GM11168 (cell line): Measurements from ENCODE around the gene POLR2E.

ENCODE experiments used
- in situ Hi-C: fragments of 300-500 bp; cut with MboI; formaldehyde crosslinking; loops from one replicate; pipeline ENCODE4 v1.12.0; 2022; ENCODE audit warnings: low sequenced_read_pairs; ENCODE audit not compliant: unreplicated experiment

POLR2E gene

DNA sequence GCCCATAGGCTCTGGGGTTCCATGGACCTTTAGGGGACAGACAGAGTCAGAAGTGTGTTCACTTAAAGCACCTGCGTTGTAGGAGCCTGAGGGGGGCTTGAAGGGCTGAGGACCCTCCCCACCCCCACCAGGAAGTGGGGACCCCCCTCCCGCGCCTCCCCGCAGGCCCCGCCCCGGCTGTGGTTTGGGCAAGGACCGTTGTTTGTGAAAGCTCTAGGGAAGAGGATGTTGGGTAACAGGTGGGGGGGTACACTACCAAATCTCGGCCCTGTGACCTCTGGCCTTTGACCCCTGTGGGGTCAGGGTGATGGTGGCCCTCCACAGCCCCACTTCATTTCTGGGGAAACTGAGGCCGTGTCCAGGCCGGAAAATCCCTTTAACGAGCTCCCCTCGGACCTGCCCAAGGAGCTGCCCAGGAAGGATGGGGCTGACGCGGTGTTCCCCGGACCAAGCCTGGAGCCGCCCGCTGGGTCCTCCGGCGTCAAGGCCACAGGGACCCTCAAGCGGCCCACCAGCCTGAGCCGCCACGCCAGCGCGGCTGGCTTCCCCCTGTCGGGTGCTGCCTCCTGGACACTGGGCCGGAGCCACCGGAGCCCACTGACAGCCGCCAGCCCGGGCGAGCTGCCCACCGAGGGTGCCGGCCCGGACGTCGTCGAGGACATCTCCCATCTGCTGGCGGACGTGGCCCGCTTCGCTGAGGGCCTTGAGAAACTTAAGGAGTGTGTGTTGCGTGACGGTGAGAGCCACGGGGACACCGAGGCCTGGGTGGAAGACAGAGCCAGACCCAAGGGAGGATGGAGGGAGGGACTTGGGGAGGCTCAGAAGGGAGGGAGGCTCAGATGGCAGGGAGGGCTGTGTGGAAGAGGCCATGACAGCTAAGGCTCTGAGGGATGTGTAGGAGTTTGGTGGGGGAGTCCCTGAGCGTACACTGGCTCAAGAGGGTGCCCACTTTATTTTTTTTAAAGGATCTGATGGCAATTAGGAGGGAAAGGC is 26.9 kb downstream of the POLR2E start:
- in situ Hi-C loops, result no loop called here

GRCh38 chr19:1067341-1067957 is 27.7 kb downstream of the POLR2E start:
- in situ Hi-C loops, result no loop called here

GRCh38 chr19:1066748-1067340 is 28.3 kb downstream of the POLR2E start, which contains the start of gene ARHGAP45:
ARHGAP45 (plus strand) TSS chr19:1067167; CDS start chr19:1067406, 239 bp downstream.
- in situ Hi-C loops, result no loop called here

- in situ Hi-C loops, result no loop called here
Measured at GRCh38 chr19:1066251-1066747, 28.9 kb downstream of the POLR2E start.

DNA sequence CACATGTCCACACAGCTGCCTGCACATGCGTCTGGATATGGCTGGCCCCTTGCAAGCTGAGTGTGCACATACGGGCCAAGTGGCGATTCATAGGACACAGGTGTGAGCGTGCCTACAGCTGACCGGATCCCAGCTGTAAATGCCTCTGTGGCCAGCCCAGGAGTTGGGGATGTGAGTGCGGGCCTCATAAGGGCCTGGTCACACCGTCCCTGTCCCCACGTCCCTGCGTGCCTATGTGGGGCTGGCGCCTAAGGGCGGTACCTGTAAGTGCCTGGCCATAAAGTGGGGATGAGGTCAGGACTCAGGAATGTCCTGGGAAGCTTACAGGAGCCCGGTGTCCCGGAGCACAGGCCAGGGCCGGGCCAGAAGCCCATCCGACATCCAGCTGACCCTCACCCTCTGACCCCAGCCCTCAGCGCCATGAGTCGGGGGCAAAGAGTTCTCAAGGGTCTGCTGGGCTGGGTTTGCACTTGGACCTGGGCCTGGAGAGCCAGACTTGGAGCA is 29.5 kb downstream of the POLR2E start:
- in situ Hi-C loops, result no loop called here

GRCh38 chr19:1064661-1065605 is 30.2 kb downstream of the POLR2E start:
- in situ Hi-C loops, result no loop called here

DNA sequence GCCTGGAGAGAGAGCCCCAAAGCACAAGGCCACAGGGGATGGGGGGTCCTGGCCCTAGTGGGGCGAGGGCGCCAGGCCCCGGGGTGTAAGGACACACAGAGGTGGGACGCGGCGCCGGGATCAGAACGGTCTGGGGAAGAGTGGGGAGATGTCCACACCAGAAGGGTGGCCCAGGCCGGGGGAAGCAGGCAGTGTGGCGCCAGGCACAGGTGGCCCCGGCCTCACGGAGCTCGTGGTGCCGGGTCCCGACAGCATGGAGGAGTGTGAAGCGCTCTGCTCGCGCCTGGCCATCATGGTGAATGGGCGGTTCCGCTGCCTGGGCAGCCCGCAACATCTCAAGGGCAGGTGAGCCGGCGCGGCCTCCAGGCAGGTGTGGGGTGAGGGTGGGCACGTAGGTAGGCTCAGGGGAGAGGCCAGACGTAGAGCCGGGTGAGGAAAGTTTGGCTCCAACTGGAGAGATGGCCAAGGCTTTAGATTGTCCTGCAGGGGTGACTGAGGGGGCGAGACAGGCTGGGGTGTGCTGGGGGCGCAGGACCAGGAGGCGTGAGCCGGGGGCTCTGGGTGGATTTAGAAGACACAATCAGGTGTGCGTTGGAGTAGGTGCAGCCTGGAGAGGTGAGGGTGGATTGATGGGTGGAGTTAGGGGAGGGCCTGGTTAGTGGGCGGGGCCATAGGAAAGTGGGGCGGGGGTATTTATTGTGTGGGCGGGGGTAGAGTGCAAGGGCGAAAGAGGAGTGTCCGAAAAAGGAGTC is 31.1 kb downstream of the POLR2E start:
- in situ Hi-C loops, result no loop called here

GRCh38 chr19:1063030-1063908 is 31.9 kb downstream of the POLR2E start:
- in situ Hi-C loops, result no loop called here

- in situ Hi-C loops, result no loop called here
Measured at GRCh38 chr19:1062387-1063029, 32.7 kb downstream of the POLR2E start.

- in situ Hi-C loops, result no loop called here
Measured at GRCh38 chr19:1061987-1062386, 33.2 kb downstream of the POLR2E start.

DNA sequence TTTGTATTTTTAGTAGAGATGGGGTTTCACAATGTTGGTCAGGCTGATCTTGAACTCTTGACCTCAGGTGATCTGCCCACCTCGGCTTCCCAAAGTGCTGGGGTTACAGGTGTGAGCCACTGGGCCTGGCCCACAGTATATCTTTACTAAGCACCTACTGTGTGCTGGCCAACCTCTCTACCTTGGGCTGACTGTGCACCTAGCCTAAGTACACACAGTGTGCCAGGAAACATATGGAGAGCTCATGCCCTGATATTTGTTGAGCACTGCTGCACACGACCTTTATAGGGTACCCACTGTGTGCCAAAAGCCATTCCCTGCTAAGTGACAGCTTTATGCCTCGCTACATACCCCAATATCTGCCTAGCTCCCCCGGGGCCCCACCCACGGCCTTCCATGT is 34.5 kb downstream of the POLR2E start:
- in situ Hi-C loops, result no loop called here

DNA sequence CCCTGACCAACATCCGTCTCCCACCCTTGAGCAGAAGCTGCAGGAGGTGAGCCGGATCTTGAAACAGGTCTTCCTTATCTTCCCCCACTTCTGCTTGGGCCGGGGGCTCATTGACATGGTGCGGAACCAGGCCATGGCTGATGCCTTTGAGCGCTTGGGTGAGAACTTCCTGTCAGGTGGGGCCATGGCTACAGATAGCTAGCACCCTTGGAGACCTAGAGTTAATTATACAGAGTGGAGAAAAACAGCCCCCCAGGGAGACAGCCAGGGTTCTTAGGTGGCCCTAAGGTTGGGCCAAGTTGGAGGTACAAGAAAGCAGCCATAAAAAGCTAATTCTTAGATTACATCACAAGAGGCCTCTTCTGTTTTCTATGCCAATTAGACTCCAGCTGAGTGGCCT is 37.1 kb downstream of the POLR2E start:
- in situ Hi-C loops, result no loop called here

DNA sequence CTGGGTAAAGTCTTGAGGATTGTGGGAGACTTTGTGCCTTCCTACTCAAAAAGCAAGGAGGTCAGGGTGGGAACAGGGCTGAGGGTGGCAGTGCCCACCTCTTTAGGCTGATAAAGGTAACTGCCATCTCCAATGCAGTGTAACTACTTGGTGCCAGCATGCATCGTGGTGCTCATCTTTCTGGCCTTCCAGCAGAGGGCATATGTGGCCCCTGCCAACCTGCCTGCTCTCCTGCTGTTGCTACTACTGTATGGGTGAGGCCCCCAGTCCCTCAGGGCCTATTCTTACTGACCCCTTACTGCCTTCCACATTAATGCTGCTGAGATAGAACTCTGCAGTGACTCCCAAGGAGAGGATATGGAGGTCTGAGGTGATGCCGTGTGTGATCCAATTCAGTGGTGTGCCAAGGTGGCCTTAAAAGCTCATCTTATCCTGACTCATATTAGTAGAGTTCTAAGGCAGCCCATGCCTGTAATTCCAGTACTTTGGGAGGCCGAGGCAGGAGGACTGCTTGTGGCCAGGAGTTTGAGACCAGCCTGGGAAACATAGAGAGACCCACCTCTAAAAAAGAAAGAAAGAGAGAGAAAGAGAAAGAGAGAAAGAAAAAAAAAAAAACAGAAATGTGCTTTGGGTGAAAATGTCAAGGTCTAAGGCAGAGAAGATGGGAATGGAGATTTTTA is 37.9 kb downstream of the POLR2E start:
- in situ Hi-C loops, result no loop called here

DNA sequence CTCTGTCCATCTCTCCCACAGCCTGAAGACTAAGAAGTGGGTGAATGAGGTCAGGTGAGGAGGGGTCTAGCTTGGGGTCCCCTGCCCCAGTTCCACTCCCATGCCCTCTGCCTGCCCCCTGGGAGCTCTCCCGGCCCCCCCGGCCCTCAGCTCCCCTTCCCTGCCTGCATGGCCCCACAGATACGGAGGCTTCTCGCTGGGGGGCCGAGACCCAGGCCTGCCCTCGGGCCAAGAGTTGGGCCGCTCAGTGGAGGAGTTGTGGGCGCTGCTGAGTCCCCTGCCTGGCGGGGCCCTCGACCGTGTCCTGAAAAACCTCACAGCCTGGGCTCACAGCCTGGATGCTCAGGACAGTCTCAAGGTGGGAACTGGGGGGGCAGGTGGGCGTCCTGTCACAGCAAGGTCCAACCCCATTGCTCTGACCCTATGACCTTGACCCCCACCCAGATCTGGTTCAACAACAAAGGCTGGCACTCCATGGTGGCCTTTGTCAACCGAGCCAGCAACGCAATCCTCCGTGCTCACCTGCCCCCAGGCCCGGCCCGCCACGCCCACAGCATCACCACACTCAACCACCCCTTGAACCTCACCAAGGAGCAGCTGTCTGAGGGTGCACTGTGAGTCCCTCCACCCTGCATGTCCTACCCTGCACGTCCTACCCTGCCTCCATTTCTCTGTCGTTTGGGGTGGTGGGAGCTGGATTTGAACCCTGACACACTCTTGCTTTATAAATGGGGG is 39.1 kb downstream of the POLR2E start:
- in situ Hi-C loops, result no loop called here

- in situ Hi-C loops, result no loop called here
Measured at GRCh38 chr19:1055028-1055425, 40.1 kb downstream of the POLR2E start.
